K562 (cell line): ENCODE measurements around the gene SFMBT2. TPM values are rescaled to one million over a fixed set of nuclear protein-coding genes. Genes with fewer than 3 reads are reported as not detected.

Source experiments
- ATAC-seq: fragments of 200-7000 bp; cut with Tn5 transposase; 3 replicates; pipeline ENCODE4 v1.9.1; 2020; ENCODE audit warnings: moderate library complexity
- BruUV-seq: library from RNA; stranded (reverse); fragments of 400-500 nt; replicated peaks from 2 replicates; lab custom pipeline; 2021; lab: Mats Ljungman, UMichigan
- CTCF ChIA-PET: fragments of 300-600 bp; formaldehyde crosslinking; extraction: SDS; loops from one replicate; lab custom pipeline; 2021; ENCODE audit warnings: low intra/inter-chr PET ratio; lab: Yijun Ruan, JAX
- POLR2A ChIA-PET: fragments of 300-600, 350-650 bp; sonication (Branson Sonifier 250); formaldehyde crosslinking; extraction: SDS; loops from one replicate; lab custom pipeline; 2021; ENCODE audit warnings: antibody characterized with exemption, inconsistent platforms; lab: Yijun Ruan, JAX
- DNase-seq, 4 experiments: peaks; one replicate each; pipeline versions ENCODE4 v3.0.0 to v3.0.0-alpha.2; 2011 to 2018; ENCODE audit warnings: low spot score in 3 of 4, mixed read lengths in 3 of 4; ENCODE audit errors: extremely low read depth in 1 of 4
- FAIRE-seq: peaks from 2 replicates; lab custom pipeline; 2011; peaks lifted over from hg19 to GRCh38; lab: Jason Lieb, UNC
- H2AFZ ChIP-seq: 2 replicates; pipeline ENCODE4 v1.6.0; 2011; ENCODE audit warnings: low read depth, low read length, control low read depth, inconsistent platforms
- H3K27ac ChIP-seq: fragments of 200-600 bp; 3 replicates; pipeline ENCODE4 v1.8.0; 2011; ENCODE audit warnings: low read depth, mild to moderate bottlenecking, control low read depth, inconsistent platforms, low read length, moderate library complexity, mixed read lengths; ENCODE audit errors: extremely low read depth
- H3K27me3 ChIP-seq, 2 experiments: fragments of 300-600 bp in 1 of 2; 2 replicates in 1 of 2; 3 replicates in 1 of 2; pipeline versions ENCODE4 v1.6.0 to v1.8.0; 2011; ENCODE audit warnings: inconsistent platforms in 2 of 2, low read length in 2 of 2, mild to moderate bottlenecking in 1 of 2, mixed read lengths in 1 of 2, moderate library complexity in 1 of 2; ENCODE audit not compliant: control insufficient read depth in 2 of 2, insufficient read depth in 2 of 2
- H3K36me3 ChIP-seq: fragments of 300-600 bp; 3 replicates; pipeline ENCODE4 v1.8.0; 2011; ENCODE audit warnings: mild to moderate bottlenecking, low read length, inconsistent platforms; ENCODE audit not compliant: control insufficient read depth, insufficient read depth
- H3K4me1 ChIP-seq, 2 experiments: fragments of 200-600 bp in 1 of 2; replicated peaks in 1 of 2; 2 replicates in 1 of 2; 3 replicates in 1 of 2; pipeline versions ENCODE4 v1.5.1 to v1.8.0; 2011; ENCODE audit warnings: inconsistent platforms in 2 of 2, low read length in 2 of 2, mild to moderate bottlenecking in 1 of 2, mixed read lengths in 1 of 2, moderate library complexity in 1 of 2; ENCODE audit not compliant: control insufficient read depth in 2 of 2, insufficient read depth in 2 of 2
- H3K4me2 ChIP-seq: 2 replicates; pipeline ENCODE4 v1.6.1; 2011; ENCODE audit warnings: low read length, control low read depth, inconsistent platforms, mixed read lengths; ENCODE audit not compliant: insufficient read depth
- H3K4me3 ChIP-seq: fragments of 200-600 bp; sonication (generic), shearing (Covaris generic); 2 replicates; pipeline ENCODE4 v1.5.1; 2016; ENCODE audit warnings: control low read depth, inconsistent platforms
- H3K79me2 ChIP-seq: fragments of 200-600 bp; 3 replicates; pipeline ENCODE4 v1.8.0; 2011; ENCODE audit warnings: low read length, inconsistent platforms; ENCODE audit not compliant: control insufficient read depth, insufficient read depth
- H3K9ac ChIP-seq, 2 experiments: 2 replicates each; pipeline versions ENCODE4 v1.6.0 to v1.6.1; 2011; ENCODE audit warnings: low read depth in 2 of 2, low read length in 2 of 2, control low read depth in 1 of 2, inconsistent platforms in 1 of 2, mild to moderate bottlenecking in 1 of 2, mixed read lengths in 1 of 2; ENCODE audit not compliant: insufficient read depth in 1 of 2
- H3K9me1 ChIP-seq: one replicate; pipeline ENCODE4 v1.6.0; 2011; ENCODE audit warnings: inconsistent platforms, mild to moderate bottlenecking, low read length, moderate library complexity; ENCODE audit not compliant: control insufficient read depth, insufficient read depth
- H3K9me3 ChIP-seq: replicated peaks from 2 replicates; pipeline ENCODE4 v1.5.1; 2011; ENCODE audit warnings: low read depth, low read length, inconsistent platforms; ENCODE audit not compliant: control insufficient read depth, insufficient read depth
- H4K20me1 ChIP-seq: replicated peaks from 2 replicates; pipeline ENCODE4 v1.6.1; 2011; ENCODE audit warnings: low read length, inconsistent platforms, mixed read lengths; ENCODE audit not compliant: control insufficient read depth, insufficient read depth
- ATF3 ChIP-seq, 2 experiments: fragments of 450-650 bp in 1 of 2; sonication (generic) in 1 of 2; formaldehyde crosslinking in 1 of 2; IDR thresholded peaks in 1 of 2; conservative IDR thresholded peaks in 1 of 2; 2 replicates each; pipeline versions ENCODE4 v1.6.1 to v1.8.1; 2016 to 2023; ENCODE audit warnings: mild to moderate bottlenecking in 2 of 2, moderate library complexity in 2 of 2, inconsistent platforms in 1 of 2, missing genetic modification reagents in 1 of 2
- ELF4 ChIP-seq: fragments of 450-650 bp; formaldehyde crosslinking; IDR thresholded peaks from 2 replicates; pipeline ENCODE4 v1.4.0; 2022; ENCODE audit warnings: missing genetic modification characterization
- FUS ChIP-seq: fragments of 200-400 bp; formaldehyde crosslinking; optimal IDR thresholded peaks from 2 replicates; pipeline ENCODE3; 2017; ENCODE audit warnings: low read depth, low read length
- HMG20B ChIP-seq: fragments of 250-450 bp; sonication (Bioruptor Pico); IDR thresholded peaks from 2 replicates; pipeline ENCODE4 v1.5.0; 2021; ENCODE audit warnings: mild to moderate bottlenecking
- SMARCB1 ChIP-seq: IDR thresholded peaks from 2 replicates; pipeline ENCODE4 v1.6.1; 2011; ENCODE audit warnings: improper control_type of control experiment, low read depth; ENCODE audit not compliant: insufficient read length
- YBX1 ChIP-seq: fragments of 450-650 bp; IDR thresholded peaks from 2 replicates; pipeline ENCODE4 v1.7.1; 2016; ENCODE audit warnings: mild to moderate bottlenecking
- WGBS: fragments of 100-300 bp; shearing (Covaris generic); methylation state at CpG from one replicate; pipeline ENCODE4 v1.1.6; 2016; ENCODE audit warnings: low coverage, mixed read lengths; ENCODE audit not compliant: insufficient coverage; ENCODE audit errors: missing lambda C conversion rate; 5-methylcytosine and 5-hydroxymethylcytosine counted together
- in situ Hi-C: fragments of 300-500 bp; cut with MboI; formaldehyde crosslinking; loops from 4 replicates; pipeline ENCODE4 v1.15.0; 2018; ENCODE audit warnings: inconsistent platforms, mixed read lengths
- intact Hi-C: fragments of 100-400 bp; cut with micrococcal nuclease; formaldehyde crosslinking; loops from 2 replicates; pipeline ENCODE4 v1.14.2; 2022
- polyA plus RNA-seq, 8 experiments: library from polyadenylated mRNA; depleted of rRNA in 4 of 8; stranded (reverse) in 5 of 8; unstranded in 3 of 8; fragments of >200 nt; fragmentation: Nextera tagmentation in 2 of 8; fragmentation: Illumina TruSeq in 1 of 8; extraction: Ambion mirVana in 2 of 8; extraction: Trizol in 1 of 8; gene quantifications; 2 replicates each; pipeline versions ENCODE4 v1.2.1 to v1.2.3, GENCODE V29; 2011 to 2014; ENCODE audit warnings: inconsistent platforms in 1 of 8, missing spikeins in 1 of 8
- total RNA-seq, 7 experiments: library from RNA; depleted of rRNA in 6 of 7; stranded (reverse); fragments of >200 nt in 6 of 7; fragmentation: Illumina TruSeq in 2 of 7; extraction: Trizol in 2 of 7; gene quantifications; 2 replicates each; pipeline versions ENCODE4 v1.2.1 to v1.2.3, GENCODE V29; 2011 to 2021; ENCODE audit warnings: low replicate concordance in 1 of 7

Gene SFMBT2
- total and polyA plus RNA-seq, 9 of the 15 experiments (the other 6 are each of a cell fraction or from before 2014, with no cell fraction given) = 1.2 to 13.6 (median 7.6) TPM

GRCh38 chr10:7277867-7278266 lies 133.0 kb downstream of the SFMBT2 start (continued):
- no peak for TF ChIP-seq ELF4 (CRISPR knock-in tag)

GRCh38 chr10:7277432-7277831 lies 133.4 kb downstream of the SFMBT2 start:
- Histone ChIP-seq H3K9me3 (no peaks in the 10 kb centered on the region), H3K9me1 (no peaks in the 10 kb centered on the region), H3K4me2 (no peak overlapping the region), H3K79me2 (no peaks in the 10 kb centered on the region), H4K20me1 (no peaks in the 10 kb centered on the region), H3K9ac (no peak overlapping the region), H3K27me3 (no peaks in the 10 kb centered on the region), H3K36me3 (0 out of 3 replicates have a peak, but pooled peaks cover 15% of the 10 kb centered on the region), H3K4me1 (peaks cover 0 to 4% of the 10 kb centered on the region in 2 experiments; a peak in 3 of 5 replicates), H3K27ac (no peak overlapping the region), H2AFZ (no peak overlapping the region), H3K4me3 (no peak overlapping the region)
- BruUV-seq = no TSS peak
- ChIA-PET CTCF (no interaction called here), POLR2A (interaction anchor here (0.5 to 0.6 kb wide), 2 partner anchors 19 to 133 kb away, joined by 3 to 4 read pairs; no protein-coding TSS in a partner anchor)
- TF ChIP-seq FUS = no peak
- no peak for TF ChIP-seq HMG20B
- no peak for TF ChIP-seq SMARCB1
- TF ChIP-seq YBX1 = no peak
- no peak for TF ChIP-seq ATF3 (IDR thresholded peaks at IDR 0.05)
- no peak for TF ChIP-seq ATF3 (CRISPR knock-in tag; conservative IDR thresholded peaks at IDR 0.05)
- WGBS = 38% methylated on average over 2 of the region's 2 CpGs
- intact Hi-C loops = no loop called here
- FAIRE-seq = no peak
- DNase-seq = no peak
- no peak for ATAC-seq
- in situ Hi-C loops = no loop called here
